Hepatocyte (in vitro differentiated cells): ENCODE results near the gene ANAPC7.

Experiments
- EZH2 ChIP-seq: fragments of 200-600 bp; sonication (generic); IDR thresholded peaks from 2 replicates; pipeline ENCODE4 v1.6.1; 2016; ENCODE audit warnings: antibody characterized with exemption, mild to moderate bottlenecking, borderline replicate concordance
- EZH2phosphoT487 ChIP-seq: fragments of 200-600 bp; sonication (generic); IDR thresholded peaks from one replicate; pipeline ENCODE4 v1.6.1; 2018; ENCODE audit warnings: antibody characterized with exemption, mild to moderate bottlenecking, low read depth, moderate library complexity; ENCODE audit not compliant: unreplicated experiment, severe bottlenecking
- TF ChIP-seq, protein P1 (sequence below): fragments of 200-600 bp; sonication (generic); IDR thresholded peaks from 2 replicates; pipeline ENCODE4 v1.5.1; 2016; ENCODE audit warnings: antibody characterized with exemption, mild to moderate bottlenecking; ENCODE audit not compliant: poor library complexity

GRCh38 chr12:110403146-110403975, at the start of gene ANAPC7:
- TF ChIP-seq, protein P1, sequence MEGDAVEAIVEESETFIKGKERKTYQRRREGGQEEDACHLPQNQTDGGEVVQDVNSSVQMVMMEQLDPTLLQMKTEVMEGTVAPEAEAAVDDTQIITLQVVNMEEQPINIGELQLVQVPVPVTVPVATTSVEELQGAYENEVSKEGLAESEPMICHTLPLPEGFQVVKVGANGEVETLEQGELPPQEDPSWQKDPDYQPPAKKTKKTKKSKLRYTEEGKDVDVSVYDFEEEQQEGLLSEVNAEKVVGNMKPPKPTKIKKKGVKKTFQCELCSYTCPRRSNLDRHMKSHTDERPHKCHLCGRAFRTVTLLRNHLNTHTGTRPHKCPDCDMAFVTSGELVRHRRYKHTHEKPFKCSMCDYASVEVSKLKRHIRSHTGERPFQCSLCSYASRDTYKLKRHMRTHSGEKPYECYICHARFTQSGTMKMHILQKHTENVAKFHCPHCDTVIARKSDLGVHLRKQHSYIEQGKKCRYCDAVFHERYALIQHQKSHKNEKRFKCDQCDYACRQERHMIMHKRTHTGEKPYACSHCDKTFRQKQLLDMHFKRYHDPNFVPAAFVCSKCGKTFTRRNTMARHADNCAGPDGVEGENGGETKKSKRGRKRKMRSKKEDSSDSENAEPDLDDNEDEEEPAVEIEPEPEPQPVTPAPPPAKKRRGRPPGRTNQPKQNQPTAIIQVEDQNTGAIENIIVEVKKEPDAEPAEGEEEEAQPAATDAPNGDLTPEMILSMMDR, result peak; percentile 21
- no peak for TF ChIP-seq EZH2
- no peak for TF ChIP-seq EZH2phosphoT487
